GM23338 (cell line): ENCODE data around the gene NEK8.

Source experiments
- EZH2 ChIP-seq: fragments of 200-600 bp; sonication (generic); IDR thresholded peaks from one replicate; pipeline ENCODE4 v1.8.0; 2017; ENCODE audit warnings: antibody characterized with exemption, mild to moderate bottlenecking, low read depth; ENCODE audit not compliant: unreplicated experiment
- EZH2phosphoT487 ChIP-seq: fragments of 200-600 bp; sonication (generic); IDR thresholded peaks from one replicate; pipeline ENCODE4 v1.8.1; 2018; ENCODE audit warnings: antibody characterized with exemption; ENCODE audit not compliant: unreplicated experiment
- POLR2AphosphoS5 ChIP-seq: IDR thresholded peaks from 2 replicates; pipeline ENCODE4 v1.6.1; 2016; ENCODE audit warnings: antibody characterized with exemption, low read depth
- TF ChIP-seq, protein P1 (sequence below), 2 experiments: fragments of 200-600 bp in 1 of 2; sonication (generic) in 1 of 2; conservative IDR thresholded peaks; 2 replicates each; pipeline versions ENCODE4 v1.5.1 to v1.6.1; 2016 to 2017; ENCODE audit warnings: antibody characterized with exemption in 2 of 2, low read depth in 2 of 2, mild to moderate bottlenecking in 2 of 2, moderate library complexity in 1 of 2
- TF ChIP-seq, protein P2 (sequence below): IDR thresholded peaks from one replicate; pipeline ENCODE4 v1.6.1; 2018; ENCODE audit warnings: antibody characterized with exemption; ENCODE audit not compliant: unreplicated experiment

DNA sequence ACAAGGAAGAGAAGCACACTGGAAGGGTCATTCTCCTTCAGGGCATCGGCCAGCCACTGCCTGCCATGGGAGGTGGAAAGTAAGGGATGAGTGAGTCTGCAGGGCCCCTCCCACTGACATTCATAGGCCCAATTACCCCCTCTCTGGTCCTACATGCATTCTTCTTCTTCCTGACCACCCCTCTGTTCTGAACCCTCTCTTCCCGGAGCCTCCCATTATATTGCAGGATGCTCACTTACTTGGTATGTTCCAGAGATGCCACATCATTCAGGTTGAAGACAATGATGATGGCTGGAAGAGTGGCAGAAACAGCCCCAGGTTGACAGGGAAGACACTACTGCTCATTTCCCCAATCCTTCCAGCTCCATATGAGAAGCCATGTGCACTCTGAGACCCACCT lies 13.4 kb upstream of the NEK8 start:
- TF ChIP-seq, protein P1, sequence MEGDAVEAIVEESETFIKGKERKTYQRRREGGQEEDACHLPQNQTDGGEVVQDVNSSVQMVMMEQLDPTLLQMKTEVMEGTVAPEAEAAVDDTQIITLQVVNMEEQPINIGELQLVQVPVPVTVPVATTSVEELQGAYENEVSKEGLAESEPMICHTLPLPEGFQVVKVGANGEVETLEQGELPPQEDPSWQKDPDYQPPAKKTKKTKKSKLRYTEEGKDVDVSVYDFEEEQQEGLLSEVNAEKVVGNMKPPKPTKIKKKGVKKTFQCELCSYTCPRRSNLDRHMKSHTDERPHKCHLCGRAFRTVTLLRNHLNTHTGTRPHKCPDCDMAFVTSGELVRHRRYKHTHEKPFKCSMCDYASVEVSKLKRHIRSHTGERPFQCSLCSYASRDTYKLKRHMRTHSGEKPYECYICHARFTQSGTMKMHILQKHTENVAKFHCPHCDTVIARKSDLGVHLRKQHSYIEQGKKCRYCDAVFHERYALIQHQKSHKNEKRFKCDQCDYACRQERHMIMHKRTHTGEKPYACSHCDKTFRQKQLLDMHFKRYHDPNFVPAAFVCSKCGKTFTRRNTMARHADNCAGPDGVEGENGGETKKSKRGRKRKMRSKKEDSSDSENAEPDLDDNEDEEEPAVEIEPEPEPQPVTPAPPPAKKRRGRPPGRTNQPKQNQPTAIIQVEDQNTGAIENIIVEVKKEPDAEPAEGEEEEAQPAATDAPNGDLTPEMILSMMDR (conservative IDR thresholded peaks at IDR 0.05; ENCODE audit: low read depth in 2 of 2): no peak
- TF ChIP-seq EZH2 (no peak), POLR2AphosphoS5 (no peak), EZH2phosphoT487 (no peak)
- TF ChIP-seq, protein P2, sequence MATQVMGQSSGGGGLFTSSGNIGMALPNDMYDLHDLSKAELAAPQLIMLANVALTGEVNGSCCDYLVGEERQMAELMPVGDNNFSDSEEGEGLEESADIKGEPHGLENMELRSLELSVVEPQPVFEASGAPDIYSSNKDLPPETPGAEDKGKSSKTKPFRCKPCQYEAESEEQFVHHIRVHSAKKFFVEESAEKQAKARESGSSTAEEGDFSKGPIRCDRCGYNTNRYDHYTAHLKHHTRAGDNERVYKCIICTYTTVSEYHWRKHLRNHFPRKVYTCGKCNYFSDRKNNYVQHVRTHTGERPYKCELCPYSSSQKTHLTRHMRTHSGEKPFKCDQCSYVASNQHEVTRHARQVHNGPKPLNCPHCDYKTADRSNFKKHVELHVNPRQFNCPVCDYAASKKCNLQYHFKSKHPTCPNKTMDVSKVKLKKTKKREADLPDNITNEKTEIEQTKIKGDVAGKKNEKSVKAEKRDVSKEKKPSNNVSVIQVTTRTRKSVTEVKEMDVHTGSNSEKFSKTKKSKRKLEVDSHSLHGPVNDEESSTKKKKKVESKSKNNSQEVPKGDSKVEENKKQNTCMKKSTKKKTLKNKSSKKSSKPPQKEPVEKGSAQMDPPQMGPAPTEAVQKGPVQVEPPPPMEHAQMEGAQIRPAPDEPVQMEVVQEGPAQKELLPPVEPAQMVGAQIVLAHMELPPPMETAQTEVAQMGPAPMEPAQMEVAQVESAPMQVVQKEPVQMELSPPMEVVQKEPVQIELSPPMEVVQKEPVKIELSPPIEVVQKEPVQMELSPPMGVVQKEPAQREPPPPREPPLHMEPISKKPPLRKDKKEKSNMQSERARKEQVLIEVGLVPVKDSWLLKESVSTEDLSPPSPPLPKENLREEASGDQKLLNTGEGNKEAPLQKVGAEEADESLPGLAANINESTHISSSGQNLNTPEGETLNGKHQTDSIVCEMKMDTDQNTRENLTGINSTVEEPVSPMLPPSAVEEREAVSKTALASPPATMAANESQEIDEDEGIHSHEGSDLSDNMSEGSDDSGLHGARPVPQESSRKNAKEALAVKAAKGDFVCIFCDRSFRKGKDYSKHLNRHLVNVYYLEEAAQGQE: no peak
